DND-41 (cell line): ENCODE measurements around the gene PRRC2B.
"Not testable (repeated sequence)": the region's sequence is repeated elsewhere in the genome, so short reads cannot be mapped to it uniquely, and the experiment has no call there.

Source experiments
- ATAC-seq: fragments of 200-7000 bp; cut with Tn5 transposase; 3 replicates; pipeline ENCODE4 v1.9.1; 2021; ENCODE audit warnings: low read depth; ENCODE audit not compliant: insufficient read depth
- DNase-seq: peaks from one replicate; pipeline ENCODE4 v3.0.0-alpha.2; 2020
- H2AFZ ChIP-seq: 2 replicates; pipeline ENCODE4 v1.6.0; 2012; ENCODE audit warnings: low read depth, low read length
- H3K27ac ChIP-seq: 2 replicates; pipeline ENCODE4 v1.5.1; 2012; ENCODE audit warnings: low read length, inconsistent platforms
- H3K27me3 ChIP-seq: fragments of 200-600 bp; sonication (generic); 2 replicates; pipeline ENCODE4 v1.6.0; 2012; ENCODE audit warnings: low read length, mild to moderate bottlenecking, inconsistent platforms; ENCODE audit not compliant: insufficient read depth, poor library complexity
- H3K36me3 ChIP-seq: 2 replicates; pipeline ENCODE4 v1.5.1; 2012; ENCODE audit warnings: low read length, inconsistent platforms; ENCODE audit not compliant: insufficient read depth
- H3K4me1 ChIP-seq: 2 replicates; pipeline ENCODE4 v1.5.1; 2012; ENCODE audit warnings: mild to moderate bottlenecking, low read length; ENCODE audit not compliant: insufficient read depth
- H3K4me2 ChIP-seq: 2 replicates; pipeline ENCODE4 v1.6.0; 2012; ENCODE audit warnings: mild to moderate bottlenecking, moderate library complexity, low read length, inconsistent platforms; ENCODE audit not compliant: insufficient read depth
- H3K4me3 ChIP-seq, 2 experiments: fragments of 200-600 bp in 1 of 2; shearing (Covaris generic) in 1 of 2; 2 replicates each; pipeline ENCODE4 v1.5.1; 2012 to 2016; ENCODE audit warnings: inconsistent platforms in 2 of 2, low read length in 2 of 2, mild to moderate bottlenecking in 2 of 2, low read depth in 1 of 2, moderate library complexity in 1 of 2
- H3K79me2 ChIP-seq: 2 replicates; pipeline ENCODE4 v1.6.0; 2012; ENCODE audit warnings: low read length, inconsistent platforms; ENCODE audit not compliant: insufficient read depth
- H3K9ac ChIP-seq: 2 replicates; pipeline ENCODE4 v1.6.0; 2012; ENCODE audit warnings: low read depth, mild to moderate bottlenecking, inconsistent platforms, low read length, moderate library complexity
- H3K9me3 ChIP-seq: 2 replicates; pipeline ENCODE4 v1.5.1; 2012; ENCODE audit warnings: low read length, moderate library complexity, mild to moderate bottlenecking, inconsistent platforms; ENCODE audit not compliant: insufficient read depth, severe bottlenecking
- H4K20me1 ChIP-seq: 2 replicates; pipeline ENCODE4 v1.6.0; 2012; ENCODE audit warnings: low read length; ENCODE audit not compliant: insufficient read depth
- EZH2 ChIP-seq: IDR thresholded peaks from 3 replicates; pipeline ENCODE4 v1.6.1; 2012; ENCODE audit warnings: borderline replicate concordance, low read depth, mild to moderate bottlenecking, moderate library complexity, low read length, inconsistent platforms; ENCODE audit not compliant: severe bottlenecking
- TF ChIP-seq, protein P1 (sequence below): IDR thresholded peaks from 2 replicates; pipeline ENCODE4 v1.5.1; 2012; ENCODE audit warnings: borderline replicate concordance, low read length, moderate library complexity, mild to moderate bottlenecking; ENCODE audit not compliant: poor library complexity, severe bottlenecking; ENCODE audit errors: extremely low read depth

The PRRC2B gene

DNA sequence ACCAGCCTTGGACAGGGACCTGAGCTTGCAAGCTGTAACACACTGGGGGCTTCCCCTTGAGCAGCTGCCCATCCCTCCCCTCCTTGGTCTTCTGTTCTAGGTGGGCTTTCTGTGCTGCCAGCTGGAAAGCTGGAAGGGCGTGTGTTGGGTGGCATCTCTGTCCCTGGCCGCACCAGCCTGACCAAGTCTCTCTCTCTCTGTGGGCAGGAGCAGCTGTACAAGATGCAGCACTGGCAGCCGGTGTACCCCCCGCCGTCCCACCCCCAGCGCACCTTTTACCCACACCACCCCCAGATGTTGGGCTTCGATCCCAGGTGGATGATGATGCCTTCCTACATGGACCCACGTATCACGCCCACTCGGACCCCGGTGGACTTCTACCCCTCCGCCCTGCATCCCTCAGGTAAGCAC lies 76.7 kb downstream of the PRRC2B start:
- no peak overlapping the region for H3K27ac ChIP-seq
- H3K9ac ChIP-seq = no peak overlapping the region
- H2AFZ ChIP-seq = no peak overlapping the region
- peaks cover 55% of the 10 kb centered on the region for H3K79me2 ChIP-seq
- H3K27me3 ChIP-seq = no peaks in the 10 kb centered on the region
- H3K36me3 ChIP-seq = peaks cover 92% of the 10 kb centered on the region
- DNase-seq (no peak), ATAC-seq (no peak)
- no peaks in the 10 kb centered on the region for H3K9me3 ChIP-seq
- H3K4me2 ChIP-seq = no peak overlapping the region
- TF ChIP-seq EZH2 = no peak
- TF ChIP-seq, protein P1, sequence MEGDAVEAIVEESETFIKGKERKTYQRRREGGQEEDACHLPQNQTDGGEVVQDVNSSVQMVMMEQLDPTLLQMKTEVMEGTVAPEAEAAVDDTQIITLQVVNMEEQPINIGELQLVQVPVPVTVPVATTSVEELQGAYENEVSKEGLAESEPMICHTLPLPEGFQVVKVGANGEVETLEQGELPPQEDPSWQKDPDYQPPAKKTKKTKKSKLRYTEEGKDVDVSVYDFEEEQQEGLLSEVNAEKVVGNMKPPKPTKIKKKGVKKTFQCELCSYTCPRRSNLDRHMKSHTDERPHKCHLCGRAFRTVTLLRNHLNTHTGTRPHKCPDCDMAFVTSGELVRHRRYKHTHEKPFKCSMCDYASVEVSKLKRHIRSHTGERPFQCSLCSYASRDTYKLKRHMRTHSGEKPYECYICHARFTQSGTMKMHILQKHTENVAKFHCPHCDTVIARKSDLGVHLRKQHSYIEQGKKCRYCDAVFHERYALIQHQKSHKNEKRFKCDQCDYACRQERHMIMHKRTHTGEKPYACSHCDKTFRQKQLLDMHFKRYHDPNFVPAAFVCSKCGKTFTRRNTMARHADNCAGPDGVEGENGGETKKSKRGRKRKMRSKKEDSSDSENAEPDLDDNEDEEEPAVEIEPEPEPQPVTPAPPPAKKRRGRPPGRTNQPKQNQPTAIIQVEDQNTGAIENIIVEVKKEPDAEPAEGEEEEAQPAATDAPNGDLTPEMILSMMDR = no peak
- no peak overlapping the region for H3K4me3 ChIP-seq
- H4K20me1 ChIP-seq = peaks cover 61% of the 10 kb centered on the region
- H3K4me1 ChIP-seq = no peaks in the 10 kb centered on the region

DNA sequence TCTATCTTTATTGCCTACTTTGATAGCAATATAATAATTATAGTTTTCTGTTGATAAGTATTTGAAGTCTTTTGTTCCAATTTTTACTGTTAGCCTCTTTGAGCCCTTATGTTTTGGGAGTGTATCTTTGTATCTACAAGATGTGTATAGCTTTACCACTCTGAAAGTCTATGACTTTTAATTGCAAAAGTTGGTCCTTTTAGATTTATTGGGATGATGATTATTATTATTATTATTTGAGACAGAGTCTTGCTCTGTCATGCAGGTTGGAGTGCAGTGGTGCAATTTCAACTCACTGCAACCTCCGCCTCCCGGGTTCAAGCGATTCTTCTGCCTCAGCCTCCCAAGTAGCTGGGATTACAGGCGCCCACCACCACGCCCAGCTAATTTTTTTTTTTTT lies 78.2 kb downstream of the PRRC2B start:
- not testable (repeated sequence) for H3K27ac ChIP-seq, H2AFZ ChIP-seq, H3K4me3 ChIP-seq, H3K9ac ChIP-seq, H3K4me2 ChIP-seq, H3K9me3 ChIP-seq, ATAC-seq, DNase-seq, H3K4me1 ChIP-seq, H3K27me3 ChIP-seq
- peaks cover 49% of the 10 kb centered on the region for H3K79me2 ChIP-seq
- peaks cover 94% of the 10 kb centered on the region for H3K36me3 ChIP-seq
- H4K20me1 ChIP-seq = peaks cover 74% of the 10 kb centered on the region

DNA sequence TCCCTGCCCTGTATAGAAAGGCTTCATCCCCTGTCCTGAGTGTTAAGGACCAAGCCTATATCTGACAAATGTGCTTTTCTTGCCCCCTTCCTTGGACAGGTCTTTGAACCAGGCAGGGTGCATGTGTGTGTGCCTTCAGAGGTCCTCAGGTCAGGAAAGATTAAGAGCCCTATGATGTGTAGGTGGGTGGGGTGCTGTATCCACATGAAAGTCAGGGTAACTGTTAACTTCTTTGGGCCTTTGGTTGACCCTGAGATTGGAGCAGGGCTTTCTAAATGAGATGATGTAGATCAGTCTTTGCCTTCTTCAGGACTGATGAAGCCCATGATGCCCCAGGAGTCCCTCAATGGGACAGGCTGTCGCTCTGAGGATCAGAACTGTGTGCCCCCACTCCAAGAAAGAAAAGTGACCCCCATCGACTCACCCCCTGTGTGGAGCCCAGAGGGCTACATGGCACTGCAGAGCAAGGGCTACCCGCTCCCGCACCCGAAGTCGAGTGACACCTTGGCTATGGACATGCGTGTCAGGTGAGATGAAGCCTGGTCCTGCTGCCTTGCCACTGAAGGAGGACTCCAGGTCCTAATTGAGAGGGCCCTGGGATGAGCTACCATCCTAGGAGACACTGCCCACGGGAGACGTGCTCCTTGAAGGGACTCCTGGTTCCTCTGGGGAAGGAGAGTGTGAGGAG lies 79.5 kb downstream of the PRRC2B start:
- TF ChIP-seq EZH2 = no peak
- TF ChIP-seq, protein P1 = no peak
- Histone ChIP-seq H3K27ac (no peak overlapping the region), H3K27me3 (no peaks in the 10 kb centered on the region), H3K4me2 (no peak overlapping the region), H3K79me2 (peaks cover 39% of the 10 kb centered on the region), H3K4me3 (no peak overlapping the region), H2AFZ (no peak overlapping the region), H3K36me3 (peaks cover 94% of the 10 kb centered on the region), H4K20me1 (peaks cover 69% of the 10 kb centered on the region), H3K9ac (no peak overlapping the region), H3K4me1 (no peaks in the 10 kb centered on the region), H3K9me3 (no peaks in the 10 kb centered on the region)
- ATAC-seq = no peak
- no peak for DNase-seq

DNA sequence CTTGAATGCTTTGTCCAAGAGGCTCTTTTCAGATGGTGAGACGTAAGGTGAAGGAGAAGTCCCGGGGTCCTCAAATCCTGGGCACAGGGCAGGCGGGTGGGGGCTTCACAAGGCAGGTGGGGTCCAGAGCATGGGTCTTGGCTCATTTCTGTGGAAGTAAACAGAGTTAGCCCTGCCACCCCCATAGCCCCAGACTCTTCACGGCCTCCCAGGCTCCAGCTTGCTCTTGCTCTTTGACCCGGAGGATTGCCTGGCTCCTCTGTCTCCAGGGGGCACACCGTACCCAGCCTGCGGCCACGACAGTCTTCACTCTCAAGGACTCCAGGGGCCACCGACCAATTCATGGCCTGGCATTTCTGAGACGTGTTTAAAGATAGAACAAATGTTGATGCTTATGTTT lies 80.0 kb downstream of the PRRC2B start:
- H3K79me2 ChIP-seq = peaks cover 39% of the 10 kb centered on the region
- H2AFZ ChIP-seq = no peak overlapping the region
- H3K9ac ChIP-seq = no peak overlapping the region
- TF ChIP-seq, protein P1 = no peak
- TF ChIP-seq EZH2 = no peak
- H3K27ac ChIP-seq = no peak overlapping the region
- no peaks in the 10 kb centered on the region for H3K4me1 ChIP-seq
- H3K4me2 ChIP-seq = no peak overlapping the region
- H3K9me3 ChIP-seq = no peaks in the 10 kb centered on the region
- H4K20me1 ChIP-seq = peaks cover 69% of the 10 kb centered on the region
- H3K36me3 ChIP-seq = peaks cover 93% of the 10 kb centered on the region
- no peaks in the 10 kb centered on the region for H3K27me3 ChIP-seq
- ATAC-seq = no peak
- no peak for DNase-seq
- H3K4me3 ChIP-seq = no peak overlapping the region
